BJ (cell line): Measurements from ENCODE around the gene ERH. TPM values are rescaled to one million over a fixed set of nuclear protein-coding genes. Genes with fewer than 3 reads are reported as not detected.

Experiments used
- CTCF ChIA-PET: fragments of 350-600 bp; formaldehyde crosslinking; extraction: SDS; loops from one replicate; lab custom pipeline; 2021; ENCODE audit warnings: antibody characterized with exemption, inconsistent platforms; lab: Yijun Ruan, JAX
- POLR2A ChIA-PET: fragments of 300-600 bp; sonication (Branson Sonifier 250); formaldehyde crosslinking; extraction: SDS; loops from one replicate; lab custom pipeline; 2021; ENCODE audit warnings: antibody characterized with exemption; lab: Charles Lee
- DNase-seq: peaks from one replicate; pipeline ENCODE4 v3.0.0-alpha.2; 2011; ENCODE audit warnings: low read depth
- H3K27me3 ChIP-seq: 2 replicates; pipeline ENCODE4 v1.6.0; 2011; ENCODE audit warnings: low read length; ENCODE audit not compliant: control insufficient read depth, insufficient read depth
- H3K36me3 ChIP-seq: 2 replicates; pipeline ENCODE4 v1.5.1; 2011; ENCODE audit warnings: low read length; ENCODE audit not compliant: control insufficient read depth, insufficient read depth
- H3K4me3 ChIP-seq: 2 replicates; pipeline ENCODE4 v1.5.1; 2011; ENCODE audit warnings: low read depth, mild to moderate bottlenecking, control low read depth, low read length
- CTCF ChIP-seq: IDR thresholded peaks from 2 replicates; pipeline ENCODE4 v1.5.1; 2011; ENCODE audit warnings: low read depth, mild to moderate bottlenecking, control low read depth, inconsistent platforms, low read length, moderate library complexity; ENCODE audit not compliant: insufficient read depth
- polyA plus RNA-seq: library from polyadenylated mRNA; depleted of rRNA; stranded (reverse); fragments of >200 nt; gene quantifications from 2 replicates; pipeline ENCODE4 v1.2.3, GENCODE V29; 2011

Gene ERH
- polyA plus RNA-seq, 1 experiment, result 43.1 TPM

- CTCF ChIA-PET, result no interaction called here
- POLR2A ChIA-PET, result no interaction called here
Measured at GRCh38 chr14:69378274-69378673, 19.8 kb downstream of the ERH start.

GRCh38 chr14:69376439-69376838 is 21.7 kb downstream of the ERH start:
- POLR2A ChIA-PET, result no interaction called here
- TF ChIP-seq CTCF, result no peak
- H3K27me3 ChIP-seq, result no peaks in the 10 kb centered on the region
- no peak overlapping the region for H3K4me3 ChIP-seq
- no peaks in the 10 kb centered on the region; the same call in 1 of the 2 replicates for H3K36me3 ChIP-seq
- DNase-seq, result no peak
- CTCF ChIA-PET, result interaction anchor here (0.8 to 1.5 kb wide), 3 partner anchors 9 to 133 kb away, joined by 3 to 5 read pairs (median 5); no protein-coding TSS in a partner anchor

More at GRCh38 chr14:69378274-69378673, 19.8 kb downstream of the ERH start:
- Histone ChIP-seq H3K27me3 (no peaks in the 10 kb centered on the region), H3K36me3 (no peaks in the 10 kb centered on the region; the same call in 1 of the 2 replicates), H3K4me3 (no peak overlapping the region)
- no peak for DNase-seq
- TF ChIP-seq CTCF, result no peak

GRCh38 chr14:69375722-69376121 is 22.4 kb downstream of the ERH start:
- Histone ChIP-seq H3K36me3 (no peaks in the 10 kb centered on the region; the same call in 1 of the 2 replicates), H3K27me3 (no peaks in the 10 kb centered on the region), H3K4me3 (no peak overlapping the region)
- no peak for DNase-seq
- CTCF ChIA-PET, result interaction anchor here (0.8 to 1.5 kb wide), 3 partner anchors 9 to 133 kb away, joined by 3 to 5 read pairs (median 5); no protein-coding TSS in a partner anchor
- POLR2A ChIA-PET, result no interaction called here
- no peak for TF ChIP-seq CTCF

GRCh38 chr14:69375182-69375581 is 22.9 kb downstream of the ERH start:
- TF ChIP-seq CTCF, result no peak
- CTCF ChIA-PET, result no interaction called here
- no peaks in the 10 kb centered on the region for H3K27me3 ChIP-seq
- no peak for DNase-seq
- POLR2A ChIA-PET, result no interaction called here
- no peak overlapping the region for H3K4me3 ChIP-seq
- no peaks in the 10 kb centered on the region for H3K36me3 ChIP-seq

GRCh38 chr14:69374235-69374634 is 23.9 kb downstream of the ERH start:
- H3K4me3 ChIP-seq, result no peak overlapping the region
- H3K36me3 ChIP-seq, result peaks cover 1% of the 10 kb centered on the region; the same call in 1 of the 2 replicates
- POLR2A ChIA-PET, result interaction anchor here (0.5 kb wide), 1 partner anchor 9 kb away, joined by 8 read pairs; no protein-coding TSS in a partner anchor
- TF ChIP-seq CTCF, result no peak
- CTCF ChIA-PET, result no interaction called here
- H3K27me3 ChIP-seq, result no peaks in the 10 kb centered on the region
- no peak for DNase-seq
